Pancreas (tissue), 10 donors: ENCODE measurements around the gene LILRA1. TPM values are rescaled to one million over a fixed set of nuclear protein-coding genes. Genes with fewer than 3 reads are reported as not detected.

Source experiments
- ATAC-seq, 4 donors: fragments of 200-7000 bp; cut with Tn5 transposase; one replicate each; pipeline versions ENCODE4 v1.8.0 to v1.9.1; 2020; ENCODE audit warnings: mild to moderate bottlenecking in 4 of 4, moderate library complexity in 4 of 4
- DNase-seq, 6 donors: peaks; one replicate each; pipeline ENCODE4 v3.0.0-alpha.2; 2020
- FAIRE-seq: peaks from 2 replicates; lab custom pipeline; 2012; peaks lifted over from hg19 to GRCh38; lab: Jason Lieb, UNC
- H3K27ac ChIP-seq, 4 donors: fragments of 200-600 bp; sonication (generic); 1 replicate in 3 of 4; 2 replicates in 1 of 4; pipeline versions ENCODE4 v1.5.0 to v1.8.0; 2020
- H3K27me3 ChIP-seq, 4 donors: fragments of 200-600 bp; one replicate each; pipeline ENCODE4 v1.8.0; 2021
- H3K36me3 ChIP-seq, 3 donors: fragments of 200-600 bp; sonication (generic) in 1 of 3; one replicate each; pipeline versions ENCODE4 v1.5.0 to v1.8.0; 2020 to 2021
- H3K4me1 ChIP-seq, 3 donors: fragments of 200-600 bp; one replicate each; pipeline ENCODE4 v1.8.0; 2021
- H3K4me3 ChIP-seq, 4 donors: fragments of 200-600 bp; sonication (generic) in 2 of 4; one replicate each; pipeline versions ENCODE4 v1.5.0 to v1.8.0; 2020 to 2021
- H3K9me3 ChIP-seq, 4 donors: fragments of 200-600 bp; one replicate each; pipeline ENCODE4 v1.8.0; 2021
- WGBS, 2 donors: extraction: QIAGEN DNeasy Blood & Tissue Kit; methylation state at CpG; one replicate each; pipeline ENCODE4 v1.1.7; 2013; 5-methylcytosine and 5-hydroxymethylcytosine counted together
- intact Hi-C, 3 donors: fragments of 100-400 bp; cut with DNase I; formaldehyde crosslinking; loops; one replicate each; pipeline versions ENCODE4 v1.11.1 to v1.14.2; 2022
- microRNA-seq, 2 donors: library from miRNA; unstranded; fragments of <30 nt; microRNA quantifications; one replicate each; pipeline versions ENCODE4 to v1.1.0, GENCODE V29; 2019 to 2020
- polyA plus RNA-seq, 2 donors: library from polyadenylated mRNA; stranded (reverse); fragments of 200-250 nt; gene quantifications; one replicate each; pipeline ENCODE4 v1.2.3, GENCODE V29; 2013
- total RNA-seq, 6 donors: library from RNA; stranded (reverse); fragmentation: NEBNext Ultra II Directional in 4 of 6; extraction: Animal tissue kit (Norgen Biotek cat#: 25700) in 4 of 6; gene quantifications; one replicate each; pipeline versions ENCODE4 v1.2.1 to v1.2.4, GENCODE V29; 2021 to 2023
- TF ChIP-seq, protein P1 (sequence below), 4 donors: fragments of 200-600 bp; sonication (generic) in 3 of 4; IDR thresholded peaks; one replicate each; pipeline versions ENCODE4 v1.5.0 to v1.8.0; 2021; ENCODE audit warnings: antibody characterized with exemption in 4 of 4
- donor health status: healthy with polysubstance abuse.
- donor health status: DM: no; HTN: no; CAD: no; lungs with moderate emphysema.
- donor health status: DM: no; HTN: no; CAD: no.
- donor health status: control.
- donor health status: control.
- donor health status: Bipolar disorder and iron deficiency.
- donor health status: DM: yes; HTN: yes; CAD: no.
- donor health status: DM: no; HTN: no; CAD: no.
- donor health status: DM: no; HTN: no; CAD: no.
- donor health status: DM: yes; HTN: yes; CAD: no.

The LILRA1 gene
- total and polyA plus RNA-seq, 8 donors: 0.08 to 1.5 (median 0.23) TPM; not detected in 1

DNA sequence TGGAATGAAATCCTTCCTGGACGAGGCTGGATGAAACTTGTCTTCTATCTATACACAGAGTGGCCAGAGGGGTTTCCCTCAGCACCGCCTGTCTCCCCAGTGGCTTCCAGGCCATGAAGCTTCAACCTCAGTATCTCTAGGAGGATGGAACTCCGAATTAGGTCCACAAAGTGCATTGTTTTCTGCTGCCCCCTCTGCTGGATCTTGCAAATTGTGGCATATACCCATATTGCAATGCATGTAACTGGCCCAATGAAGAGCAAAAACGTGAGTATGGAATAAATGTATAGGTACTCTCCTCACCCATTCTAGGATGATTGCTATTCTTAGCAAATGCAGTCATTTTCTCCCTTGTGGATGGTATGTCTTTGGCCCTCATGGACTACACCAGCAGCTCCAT, 54.7 kb downstream of the LILRA1 start:
- Histone ChIP-seq H3K36me3 (no peaks in the 10 kb centered on the region), H3K27me3 (no peaks in the 10 kb centered on the region), H3K9me3 (no peaks in the 10 kb centered on the region), H3K27ac (no peak overlapping the region), H3K4me3 (no peak overlapping the region), H3K4me1 (no peaks in the 10 kb centered on the region)
- intact Hi-C loops: no loop called here
- no peak for FAIRE-seq
- no peak for ATAC-seq
- DNase-seq: no peak
- WGBS, 2 donors: 27 to 36% methylated on average over 4 of the region's 4 CpGs
- TF ChIP-seq, protein P1, sequence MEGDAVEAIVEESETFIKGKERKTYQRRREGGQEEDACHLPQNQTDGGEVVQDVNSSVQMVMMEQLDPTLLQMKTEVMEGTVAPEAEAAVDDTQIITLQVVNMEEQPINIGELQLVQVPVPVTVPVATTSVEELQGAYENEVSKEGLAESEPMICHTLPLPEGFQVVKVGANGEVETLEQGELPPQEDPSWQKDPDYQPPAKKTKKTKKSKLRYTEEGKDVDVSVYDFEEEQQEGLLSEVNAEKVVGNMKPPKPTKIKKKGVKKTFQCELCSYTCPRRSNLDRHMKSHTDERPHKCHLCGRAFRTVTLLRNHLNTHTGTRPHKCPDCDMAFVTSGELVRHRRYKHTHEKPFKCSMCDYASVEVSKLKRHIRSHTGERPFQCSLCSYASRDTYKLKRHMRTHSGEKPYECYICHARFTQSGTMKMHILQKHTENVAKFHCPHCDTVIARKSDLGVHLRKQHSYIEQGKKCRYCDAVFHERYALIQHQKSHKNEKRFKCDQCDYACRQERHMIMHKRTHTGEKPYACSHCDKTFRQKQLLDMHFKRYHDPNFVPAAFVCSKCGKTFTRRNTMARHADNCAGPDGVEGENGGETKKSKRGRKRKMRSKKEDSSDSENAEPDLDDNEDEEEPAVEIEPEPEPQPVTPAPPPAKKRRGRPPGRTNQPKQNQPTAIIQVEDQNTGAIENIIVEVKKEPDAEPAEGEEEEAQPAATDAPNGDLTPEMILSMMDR (IDR thresholded peaks at IDR 0.05): no peak

DNA sequence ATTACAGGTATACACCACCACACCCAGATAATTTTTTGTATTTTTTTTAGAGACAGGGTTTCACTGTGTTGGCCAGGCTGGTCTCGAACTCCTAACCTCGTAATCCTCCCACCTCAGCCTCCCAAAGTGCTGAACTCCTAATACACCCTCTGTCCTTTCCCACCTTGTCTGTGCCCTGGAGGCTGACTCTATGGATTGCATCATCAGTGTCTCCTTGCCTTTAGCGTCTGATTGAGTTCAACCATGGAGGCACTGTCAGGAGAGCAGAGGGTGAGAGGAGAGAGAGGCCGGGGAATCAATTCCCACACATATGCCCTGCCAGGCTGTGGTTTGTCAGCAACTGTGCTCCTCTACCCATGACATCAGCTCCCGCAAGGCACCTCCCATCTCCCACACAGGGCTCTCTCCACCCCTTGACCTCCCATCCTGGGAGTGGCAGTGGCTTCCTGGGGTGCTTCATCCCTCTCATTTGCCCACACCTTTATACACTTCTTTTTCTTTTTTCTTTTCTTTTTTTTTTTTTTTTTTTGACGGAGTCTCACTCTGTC, 56.8 kb downstream of the LILRA1 start:
- Histone ChIP-seq H3K27me3 (no peaks in the 10 kb centered on the region), H3K36me3 (no peaks in the 10 kb centered on the region), H3K4me1 (no peaks in the 10 kb centered on the region), H3K9me3 (no peaks in the 10 kb centered on the region), H3K4me3 (no peak overlapping the region), H3K27ac (no peak overlapping the region)
- ATAC-seq (no peak), DNase-seq (no peak), FAIRE-seq (no peak)
- intact Hi-C loops: no loop called here
- WGBS, 2 donors: 54 to 76% methylated on average over 6 of the region's 6 CpGs
- TF ChIP-seq, protein P1 (IDR thresholded peaks at IDR 0.05): no peak

Small RNA genes within 50 kb of the gene (microRNA-seq; reads per million reads assigned to microRNA genes)
- gene MIR8061: 0 reads per million in 2 donors

Other genes starting within 250 kb of the LILRA1 start
- gene LAIR1, start 228.7 kb upstream of the LILRA1 start, total RNA-seq: 10 to 100 TPM in 2 of 6 donors, 1 to 10 TPM in 3, under 1 TPM in 1; 0.69 to 33.1 (median 4.8) TPM
- 1 to 10 TPM; 1.7 to 3.1 TPM for gene LAIR1, start 228.7 kb upstream of the LILRA1 start, polyA plus RNA-seq
- gene TTYH1, start 178.2 kb upstream of the LILRA1 start, total RNA-seq: 10 to 100 TPM; 20.8 to 38.1 (median 24.6) TPM
- 10 to 100 TPM; 40.0 to 78.0 TPM for gene TTYH1, start 178.2 kb upstream of the LILRA1 start, polyA plus RNA-seq
- 100 to 1,000 TPM in 4 of 6 donors, 10 to 100 TPM in 2; 64.8 to 173 (median 129) TPM for gene LENG8, start 144.4 kb upstream of the LILRA1 start, total RNA-seq
- 100 to 1,000 TPM; 313 to 657 TPM for gene LENG8, start 144.4 kb upstream of the LILRA1 start, polyA plus RNA-seq
- gene LENG9, start 129.9 kb upstream of the LILRA1 start, total RNA-seq: 10 to 100 TPM in 5 of 6 donors, 1 to 10 TPM in 1; 8.6 to 23.4 (median 16.9) TPM
- gene LENG9, start 129.9 kb upstream of the LILRA1 start, polyA plus RNA-seq: 10 to 100 TPM in 1 of 2 donors, 1 to 10 TPM in 1; 4.2 to 12.1 TPM
- 10 to 100 TPM in 4 of 6 donors, 1 to 10 TPM in 2; 8.2 to 48.0 (median 20.4) TPM for gene CDC42EP5, start 120.3 kb upstream of the LILRA1 start, total RNA-seq
- gene CDC42EP5, start 120.3 kb upstream of the LILRA1 start, polyA plus RNA-seq: 10 to 100 TPM in 1 of 2 donors, 1 to 10 TPM in 1; 7.5 to 15.1 TPM
- not detected for gene LAIR2, start 90.8 kb upstream of the LILRA1 start, total RNA-seq
- gene LAIR2, start 90.8 kb upstream of the LILRA1 start, polyA plus RNA-seq: not detected
- 1 to 10 TPM in 3 of 6 donors, under 1 TPM in 3; 0.19 to 4.2 (median 0.89) TPM for gene LILRA2, start 19.8 kb upstream of the LILRA1 start, total RNA-seq
- gene LILRA2, start 19.8 kb upstream of the LILRA1 start, polyA plus RNA-seq: under 1 TPM; 0.42 to 0.47 TPM
- gene LILRB1, start 36.9 kb downstream of the LILRA1 start, total RNA-seq: 1 to 10 TPM in 3 of 6 donors, under 1 TPM in 3; 0.51 to 8.8 (median 1.3) TPM
- gene LILRB1, start 36.9 kb downstream of the LILRA1 start, polyA plus RNA-seq: under 1 TPM; 0.56 to 0.57 TPM
- 10 to 100 TPM in 1 of 6 donors, 1 to 10 TPM in 2, under 1 TPM in 3; 0.28 to 11.1 (median 1.1) TPM for gene LILRB4, start 69.4 kb downstream of the LILRA1 start, total RNA-seq
- gene LILRB4, start 69.4 kb downstream of the LILRA1 start, polyA plus RNA-seq: 1 to 10 TPM in 1 of 2 donors, under 1 TPM in 1; 0.80 to 1.2 TPM
- gene KIR3DL3, start 130.8 kb downstream of the LILRA1 start, total RNA-seq: not detected
- gene KIR3DL3, start 130.8 kb downstream of the LILRA1 start, polyA plus RNA-seq: not detected
- gene KIR2DL3, start 144.9 kb downstream of the LILRA1 start, total RNA-seq: not detected
- not detected for gene KIR2DL3, start 144.9 kb downstream of the LILRA1 start, polyA plus RNA-seq
- not detected for gene KIR2DL1, start 176.2 kb downstream of the LILRA1 start, total RNA-seq
- gene KIR2DL1, start 176.2 kb downstream of the LILRA1 start, polyA plus RNA-seq: not detected
- under 1 TPM in 1 of 6 donors, not detected in 5; 0.12 TPM for gene KIR2DL4, start 210.0 kb downstream of the LILRA1 start, total RNA-seq
- not detected for gene KIR2DL4, start 210.0 kb downstream of the LILRA1 start, polyA plus RNA-seq
- gene KIR3DL1, start 222.8 kb downstream of the LILRA1 start, total RNA-seq: not detected
- not detected for gene KIR3DL1, start 222.8 kb downstream of the LILRA1 start, polyA plus RNA-seq
- not detected for gene KIR2DS4, start 239.0 kb downstream of the LILRA1 start, total RNA-seq
- not detected for gene KIR2DS4, start 239.0 kb downstream of the LILRA1 start, polyA plus RNA-seq